Panc1 (cell line): Measurements from ENCODE around the gene ADPRS. TPM values are rescaled to one million over a fixed set of nuclear protein-coding genes. Genes with fewer than 3 reads are reported as not detected.

ENCODE experiments used
- ATAC-seq: fragments of 200-7000 bp; cut with Tn5 transposase; 2 replicates; pipeline ENCODE4 v1.9.1; 2020; ENCODE audit warnings: mild to moderate bottlenecking, moderate library complexity
- BruUV-seq: library from RNA; stranded (reverse); fragments of 400-500 nt; replicated peaks from 2 replicates; lab custom pipeline; 2021; lab: Mats Ljungman, UMichigan
- CTCF ChIA-PET: fragments of 300-600 bp; sonication (Branson Sonifier 250); formaldehyde crosslinking; loops from one replicate; lab custom pipeline; 2022; ENCODE audit warnings: antibody characterized with exemption; lab: Charles Lee
- POLR2A ChIA-PET: fragments of 300-600 bp; sonication (Branson Sonifier 250); formaldehyde crosslinking; loops from one replicate; lab custom pipeline; 2022; ENCODE audit warnings: antibody characterized with exemption; lab: Charles Lee
- DNase-seq: peaks from one replicate; pipeline ENCODE4 v3.0.0-alpha.2; 2010; ENCODE audit warnings: low read depth, low spot score
- H3K27ac ChIP-seq: 2 replicates; pipeline ENCODE4 v1.5.1; 2011; ENCODE audit warnings: mild to moderate bottlenecking, low read length, inconsistent platforms
- H3K27me3 ChIP-seq: fragments of 200-500 bp; sonication (Bioruptor generic); 2 replicates; pipeline ENCODE4 v1.6.0; 2014; ENCODE audit warnings: low read length, inconsistent platforms; ENCODE audit not compliant: control insufficient read depth, insufficient read depth
- H3K36me3 ChIP-seq: fragments of 200-500 bp; sonication (Bioruptor generic); 2 replicates; pipeline ENCODE4 v1.5.1; 2014; ENCODE audit warnings: inconsistent platforms, mild to moderate bottlenecking, low read length, moderate library complexity; ENCODE audit not compliant: control insufficient read depth, insufficient read depth
- H3K4me1 ChIP-seq: 2 replicates; pipeline ENCODE4 v1.5.1; 2011; ENCODE audit warnings: inconsistent platforms, mild to moderate bottlenecking, low read length, moderate library complexity; ENCODE audit not compliant: control insufficient read depth, insufficient read depth
- H3K4me3 ChIP-seq, 2 experiments: 2 replicates each; pipeline ENCODE4 v1.5.1; 2011 to 2012; ENCODE audit warnings: low read depth in 2 of 2, low read length in 2 of 2, mild to moderate bottlenecking in 2 of 2, inconsistent platforms in 1 of 2, moderate library complexity in 1 of 2
- H3K9me3 ChIP-seq: fragments of 200-500 bp; sonication (Bioruptor generic); 2 replicates; pipeline ENCODE4 v1.5.1; 2014; ENCODE audit warnings: low read depth, mild to moderate bottlenecking, inconsistent platforms, low read length, moderate library complexity; ENCODE audit not compliant: control insufficient read depth, insufficient read depth
- POLR2AphosphoS5 ChIP-seq: IDR thresholded peaks from 2 replicates; pipeline ENCODE4 v1.6.1; 2012; ENCODE audit warnings: mild to moderate bottlenecking, low read depth, low read length, moderate library complexity
- SIN3A ChIP-seq: IDR thresholded peaks from 2 replicates; pipeline ENCODE4 v1.6.1; 2012; ENCODE audit warnings: low read depth, mild to moderate bottlenecking, low read length, moderate library complexity, borderline replicate concordance; ENCODE audit not compliant: insufficient read depth
- TCF7L2 ChIP-seq: IDR thresholded peaks from 2 replicates; pipeline ENCODE4 v1.6.1; 2011; ENCODE audit warnings: mild to moderate bottlenecking, low read depth, low read length, inconsistent platforms
- in situ Hi-C: cut with HindIII; loops from 2 replicates; pipeline ENCODE4 v1.10.0; 2016; ENCODE audit warnings: low sequenced_read_pairs, low pct_unique_long_range_greater_than_20kb
- intact Hi-C: fragments of 100-400 bp; cut with micrococcal nuclease; formaldehyde crosslinking; loops from one replicate; pipeline ENCODE4 v1.10.0; 2022; ENCODE audit not compliant: unreplicated experiment
- total RNA-seq: library from RNA; stranded (reverse); gene quantifications from one replicate; pipeline ENCODE4 v1.2.1, GENCODE V29; 2021; ENCODE audit not compliant: unreplicated experiment
- TF ChIP-seq, protein P1 (sequence below): fragments of 450-650 bp; IDR thresholded peaks from 2 replicates; pipeline ENCODE4 v1.5.1; 2017; ENCODE audit warnings: mild to moderate bottlenecking
- TF ChIP-seq, protein P2 (sequence below), 2 experiments: IDR thresholded peaks; 2 replicates each; pipeline ENCODE4 v1.6.1; 2011 to 2012; ENCODE audit warnings: low read depth in 2 of 2, control low read depth in 1 of 2, low read length in 1 of 2, mild to moderate bottlenecking in 1 of 2, moderate library complexity in 1 of 2; ENCODE audit not compliant: insufficient read depth in 1 of 2

Gene ADPRS
- total RNA-seq, 1 experiment from 2014 or later: 32.2 TPM

DNA sequence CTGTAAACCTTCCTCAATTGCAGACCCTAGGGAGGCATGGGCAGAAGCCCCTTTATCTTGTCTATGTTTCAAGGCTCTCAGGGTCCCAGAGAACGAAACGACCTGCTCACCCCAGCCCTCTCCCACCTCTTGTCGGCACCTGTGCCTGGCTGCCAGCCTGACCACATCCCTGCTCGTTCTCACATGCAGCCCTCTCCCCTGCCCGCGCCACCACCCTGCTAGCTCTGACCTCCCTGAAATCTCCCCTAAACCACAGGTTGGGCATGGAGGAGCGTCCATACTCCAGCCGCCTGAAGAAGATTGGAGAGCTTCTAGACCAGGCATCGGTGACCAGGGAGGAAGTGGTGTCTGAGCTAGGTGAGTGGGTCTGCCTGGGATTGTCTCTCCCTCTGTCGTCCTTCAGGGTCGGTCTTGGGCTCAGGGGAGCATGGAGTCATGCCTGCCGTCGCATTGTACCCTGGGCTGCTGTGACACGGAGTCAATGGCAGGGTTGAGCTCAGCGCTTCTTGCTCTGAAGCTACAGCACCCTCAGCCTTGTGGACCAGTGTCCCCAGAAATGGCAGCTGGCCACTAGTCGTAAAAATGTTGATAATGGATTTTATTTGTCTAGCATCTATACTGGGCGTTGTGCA, 3.6 kb downstream of the ADPRS start:
- no TSS peak for BruUV-seq
- in situ Hi-C loops (no loop called here), intact Hi-C loops (no loop called here)
- Histone ChIP-seq H3K9me3 (no peaks in the 10 kb centered on the region), H3K4me1 (peaks cover 3% of the 10 kb centered on the region; the same call in 1 of the 2 replicates), H3K36me3 (peaks cover 13% of the 10 kb centered on the region), H3K4me3 (no peak overlapping the region), H3K27me3 (no peaks in the 10 kb centered on the region), H3K27ac (no peak overlapping the region)
- ChIA-PET CTCF (no interaction called here), POLR2A (no interaction called here)
- ATAC-seq (no peak), DNase-seq (no peak)
- no peak for TF ChIP-seq TCF7L2

DNA sequence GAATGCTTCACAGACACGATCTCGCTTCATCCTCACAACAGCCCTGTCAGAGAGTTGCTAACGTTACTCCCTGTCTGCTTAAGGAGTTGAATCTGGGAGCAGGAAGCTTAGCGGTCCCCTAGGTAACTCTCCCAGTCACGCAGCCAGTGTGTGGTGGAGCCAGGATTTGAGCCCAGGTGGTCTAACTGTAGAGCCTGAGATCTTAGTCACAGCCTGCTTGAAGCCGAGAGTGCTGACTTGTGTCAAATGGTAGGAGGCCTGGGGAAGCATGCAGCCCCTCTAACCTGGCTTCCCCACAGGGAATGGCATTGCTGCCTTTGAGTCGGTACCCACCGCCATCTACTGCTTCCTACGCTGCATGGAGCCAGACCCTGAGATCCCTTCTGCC, 4.1 kb downstream of the ADPRS start:
- TF ChIP-seq SIN3A (no peak), TCF7L2 (no peak), POLR2AphosphoS5 (no peak)
- TF ChIP-seq, protein P1, sequence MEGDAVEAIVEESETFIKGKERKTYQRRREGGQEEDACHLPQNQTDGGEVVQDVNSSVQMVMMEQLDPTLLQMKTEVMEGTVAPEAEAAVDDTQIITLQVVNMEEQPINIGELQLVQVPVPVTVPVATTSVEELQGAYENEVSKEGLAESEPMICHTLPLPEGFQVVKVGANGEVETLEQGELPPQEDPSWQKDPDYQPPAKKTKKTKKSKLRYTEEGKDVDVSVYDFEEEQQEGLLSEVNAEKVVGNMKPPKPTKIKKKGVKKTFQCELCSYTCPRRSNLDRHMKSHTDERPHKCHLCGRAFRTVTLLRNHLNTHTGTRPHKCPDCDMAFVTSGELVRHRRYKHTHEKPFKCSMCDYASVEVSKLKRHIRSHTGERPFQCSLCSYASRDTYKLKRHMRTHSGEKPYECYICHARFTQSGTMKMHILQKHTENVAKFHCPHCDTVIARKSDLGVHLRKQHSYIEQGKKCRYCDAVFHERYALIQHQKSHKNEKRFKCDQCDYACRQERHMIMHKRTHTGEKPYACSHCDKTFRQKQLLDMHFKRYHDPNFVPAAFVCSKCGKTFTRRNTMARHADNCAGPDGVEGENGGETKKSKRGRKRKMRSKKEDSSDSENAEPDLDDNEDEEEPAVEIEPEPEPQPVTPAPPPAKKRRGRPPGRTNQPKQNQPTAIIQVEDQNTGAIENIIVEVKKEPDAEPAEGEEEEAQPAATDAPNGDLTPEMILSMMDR: no peak
- TF ChIP-seq, protein P2, sequence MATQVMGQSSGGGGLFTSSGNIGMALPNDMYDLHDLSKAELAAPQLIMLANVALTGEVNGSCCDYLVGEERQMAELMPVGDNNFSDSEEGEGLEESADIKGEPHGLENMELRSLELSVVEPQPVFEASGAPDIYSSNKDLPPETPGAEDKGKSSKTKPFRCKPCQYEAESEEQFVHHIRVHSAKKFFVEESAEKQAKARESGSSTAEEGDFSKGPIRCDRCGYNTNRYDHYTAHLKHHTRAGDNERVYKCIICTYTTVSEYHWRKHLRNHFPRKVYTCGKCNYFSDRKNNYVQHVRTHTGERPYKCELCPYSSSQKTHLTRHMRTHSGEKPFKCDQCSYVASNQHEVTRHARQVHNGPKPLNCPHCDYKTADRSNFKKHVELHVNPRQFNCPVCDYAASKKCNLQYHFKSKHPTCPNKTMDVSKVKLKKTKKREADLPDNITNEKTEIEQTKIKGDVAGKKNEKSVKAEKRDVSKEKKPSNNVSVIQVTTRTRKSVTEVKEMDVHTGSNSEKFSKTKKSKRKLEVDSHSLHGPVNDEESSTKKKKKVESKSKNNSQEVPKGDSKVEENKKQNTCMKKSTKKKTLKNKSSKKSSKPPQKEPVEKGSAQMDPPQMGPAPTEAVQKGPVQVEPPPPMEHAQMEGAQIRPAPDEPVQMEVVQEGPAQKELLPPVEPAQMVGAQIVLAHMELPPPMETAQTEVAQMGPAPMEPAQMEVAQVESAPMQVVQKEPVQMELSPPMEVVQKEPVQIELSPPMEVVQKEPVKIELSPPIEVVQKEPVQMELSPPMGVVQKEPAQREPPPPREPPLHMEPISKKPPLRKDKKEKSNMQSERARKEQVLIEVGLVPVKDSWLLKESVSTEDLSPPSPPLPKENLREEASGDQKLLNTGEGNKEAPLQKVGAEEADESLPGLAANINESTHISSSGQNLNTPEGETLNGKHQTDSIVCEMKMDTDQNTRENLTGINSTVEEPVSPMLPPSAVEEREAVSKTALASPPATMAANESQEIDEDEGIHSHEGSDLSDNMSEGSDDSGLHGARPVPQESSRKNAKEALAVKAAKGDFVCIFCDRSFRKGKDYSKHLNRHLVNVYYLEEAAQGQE (IDR thresholded peaks at IDR 0.05; ENCODE audit: insufficient read depth in 1 of 2, low read depth in 2 of 2, low read length in 1 of 2): no peak
- intact Hi-C loops: no loop called here
- Histone ChIP-seq H3K9me3 (no peaks in the 10 kb centered on the region), H3K27me3 (no peaks in the 10 kb centered on the region), H3K4me3 (no peak overlapping the region), H3K4me1 (peaks cover 3% of the 10 kb centered on the region; the same call in 1 of the 2 replicates), H3K36me3 (peaks cover 13% of the 10 kb centered on the region), H3K27ac (no peak overlapping the region)
- ATAC-seq: no peak
- no TSS peak for BruUV-seq
- in situ Hi-C loops: no loop called here
- DNase-seq: no peak
- ChIA-PET CTCF (no interaction called here), POLR2A (no interaction called here)

DNA sequence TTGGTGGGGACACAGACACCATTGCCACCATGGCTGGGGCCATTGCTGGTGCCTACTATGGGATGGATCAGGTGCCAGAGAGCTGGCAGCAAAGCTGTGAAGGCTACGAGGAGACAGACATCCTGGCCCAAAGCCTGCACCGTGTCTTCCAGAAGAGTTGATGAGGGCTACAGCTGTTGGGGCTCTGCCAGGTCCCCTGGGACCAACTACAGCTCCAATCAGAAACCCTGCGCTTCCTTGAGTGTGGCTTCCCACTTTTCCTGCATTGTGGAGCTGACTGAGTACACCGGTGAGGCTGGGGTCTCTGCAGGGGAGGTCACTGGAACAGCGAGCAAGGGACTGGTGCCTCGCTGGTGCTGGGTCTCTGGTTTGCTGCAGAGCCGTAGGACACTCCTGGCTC, 4.5 kb downstream of the ADPRS start:
- BruUV-seq: no TSS peak
- ATAC-seq (no peak), DNase-seq (no peak)
- Histone ChIP-seq H3K4me3 (no peak overlapping the region), H3K36me3 (peaks cover 13% of the 10 kb centered on the region), H3K27me3 (no peaks in the 10 kb centered on the region), H3K4me1 (peaks cover 3% of the 10 kb centered on the region; the same call in 1 of the 2 replicates), H3K27ac (no peak overlapping the region), H3K9me3 (no peaks in the 10 kb centered on the region)
- intact Hi-C loops (no loop called here), in situ Hi-C loops (no loop called here)
- ChIA-PET POLR2A (no interaction called here), CTCF (no interaction called here)
- TF ChIP-seq, protein P2 (IDR thresholded peaks at IDR 0.05; ENCODE audit: insufficient read depth in 1 of 2, low read depth in 2 of 2, low read length in 1 of 2): no peak
- TF ChIP-seq SIN3A (no peak), TCF7L2 (no peak), POLR2AphosphoS5 (no peak)
- TF ChIP-seq, protein P1: no peak
